HL-60 (cell line): Measurements from ENCODE around the gene UCP2.

ENCODE experiments used
- CTCF ChIP-seq: IDR thresholded peaks from one replicate; pipeline ENCODE4 v1.5.1; 2011; ENCODE audit warnings: low read length, control low read depth, inconsistent platforms; ENCODE audit not compliant: insufficient read depth
- POLR2AphosphoS5 ChIP-seq: IDR thresholded peaks from 2 replicates; pipeline ENCODE4 v1.6.1; 2012; ENCODE audit warnings: low read depth

- no peak for TF ChIP-seq CTCF
- TF ChIP-seq POLR2AphosphoS5: no peak
These were observed 35.7 kb downstream of the UCP2 start for GRCh38 chr11:73946798-73947458.
